Nucleus accumbens (tissue), 56 donors: ENCODE measurements around the gene APOLD1.
"Not testable (repeated sequence)": the region's sequence is repeated elsewhere in the genome, so short reads cannot be mapped to it uniquely, and the experiment has no call there.

Experiments used
- DNase-seq, 56 donors: peaks; one replicate each; lab custom pipeline; 2025; lab: John Stamatoyannopoulos, UW

Gene APOLD1

DNA sequence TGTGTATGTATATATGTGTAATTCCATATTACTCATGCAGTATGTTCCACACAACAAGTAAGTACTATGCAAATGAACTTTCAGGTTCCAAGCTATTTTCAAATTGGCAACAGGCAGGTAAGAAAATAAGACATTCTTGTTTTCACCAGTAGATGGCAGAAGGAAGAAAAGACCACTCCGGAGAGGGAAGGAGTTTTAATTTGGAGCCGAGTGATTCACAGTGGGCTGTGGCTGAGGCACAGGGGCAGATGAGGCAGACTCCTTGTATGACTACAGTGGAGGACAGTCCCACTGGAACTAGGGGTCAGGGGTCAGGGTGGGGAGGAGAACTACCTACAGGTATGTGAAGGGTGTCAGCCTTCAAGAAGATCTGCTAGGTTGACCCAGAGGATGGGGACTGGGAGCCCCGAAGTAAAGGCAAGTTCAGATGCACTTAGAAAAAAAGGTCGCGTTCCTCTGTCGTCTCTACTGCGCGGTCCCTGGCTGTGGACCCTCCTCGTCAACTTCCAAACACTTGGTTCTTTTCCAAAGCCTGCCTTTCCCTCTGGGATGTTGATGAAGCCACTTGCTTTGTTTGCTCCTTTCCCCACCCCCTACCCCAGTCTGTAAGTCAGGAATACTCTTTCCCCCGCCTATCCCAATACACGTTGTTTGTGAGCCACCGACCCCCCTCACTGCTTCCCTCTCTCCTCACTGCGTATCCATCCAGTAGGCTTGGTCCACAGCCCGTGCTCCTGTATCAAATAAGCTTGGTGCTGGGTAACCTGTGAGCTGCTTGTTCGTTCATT lies 51.8 kb downstream of the APOLD1 start:
- peak in 7 of 56 donors; percentile 1 to 20 (median 3) for DNase-seq

GRCh38 chr12:12837813-12838153 lies 52.3 kb downstream of the APOLD1 start:
- DNase-seq, result no peak

- DNase-seq, result no peak
Measured at GRCh38 chr12:12839003-12839395, 53.5 kb downstream of the APOLD1 start.

GRCh38 chr12:12839439-12839838 lies 54.0 kb downstream of the APOLD1 start:
- DNase-seq, result not testable (repeated sequence)

DNA sequence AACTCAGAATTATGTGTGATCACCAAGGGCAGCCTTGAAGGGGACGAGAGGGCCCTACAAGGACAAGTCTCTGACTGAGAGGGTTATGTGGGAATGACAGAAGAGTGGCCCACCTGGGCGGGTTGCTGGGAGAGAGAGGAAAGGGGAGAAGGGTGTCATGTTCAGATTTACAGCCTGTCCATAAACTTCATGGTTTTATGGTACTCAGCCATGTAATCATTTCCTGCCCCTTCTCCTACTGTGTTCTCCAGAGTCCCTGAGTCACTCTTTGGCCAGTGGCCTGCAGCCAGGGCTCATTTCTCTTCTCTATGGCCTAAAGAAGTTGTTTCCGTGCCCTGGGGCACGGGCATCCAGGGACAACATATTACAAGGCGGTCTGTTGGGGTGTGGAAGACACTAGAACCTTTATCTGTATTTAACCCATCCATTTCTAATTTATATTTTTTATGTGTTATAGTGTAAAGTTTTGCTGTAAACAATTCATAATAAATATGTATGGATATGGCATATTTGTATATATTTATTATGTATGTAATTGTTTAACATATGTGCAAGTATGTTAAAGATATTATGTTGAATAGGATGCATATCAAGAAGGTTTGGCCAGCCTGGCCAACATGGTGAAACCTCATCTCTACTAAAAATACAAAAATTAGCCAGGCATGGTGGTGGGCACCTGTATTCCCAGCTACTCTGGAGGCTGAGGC lies 54.6 kb downstream of the APOLD1 start:
- DNase-seq, result no peak

DNA sequence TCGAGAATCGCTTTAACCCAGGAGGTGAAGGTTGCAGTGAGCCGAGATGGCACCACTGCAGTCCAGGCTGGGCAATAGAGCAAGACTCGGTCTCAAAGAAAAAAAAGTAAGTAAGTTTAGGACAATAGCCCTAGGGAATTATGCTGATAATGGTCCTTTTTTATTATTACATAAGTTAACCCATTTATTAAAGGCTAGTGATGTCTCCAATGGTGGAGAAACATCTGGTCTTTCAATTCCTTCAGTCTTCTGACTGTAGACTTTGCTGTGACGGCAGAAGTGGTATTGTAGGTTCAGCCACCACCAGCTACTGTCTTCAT lies 55.1 kb downstream of the APOLD1 start:
- DNase-seq, result no peak
